NCI-H2029 (cell line): ENCODE results near the gene EEPD1.

Source experiments
- DNase-seq: peaks from one replicate; lab custom pipeline; 2025; lab: John Stamatoyannopoulos, UW

Gene EEPD1

GRCh38 chr7:36279200-36279925 lies 126.3 kb downstream of the EEPD1 start:
- no peak for DNase-seq

- no peak for DNase-seq
These were observed 126.9 kb downstream of the EEPD1 start for GRCh38 chr7:36279926-36280315.

GRCh38 chr7:36280840-36281812 lies 128.1 kb downstream of the EEPD1 start:
- DNase-seq, result peak; percentile 48

GRCh38 chr7:36281945-36282717 lies 129.1 kb downstream of the EEPD1 start:
- no peak for DNase-seq

GRCh38 chr7:36283181-36283580 lies 130.1 kb downstream of the EEPD1 start:
- no peak for DNase-seq

GRCh38 chr7:36283711-36284130 lies 130.7 kb downstream of the EEPD1 start:
- no peak for DNase-seq

GRCh38 chr7:36284456-36285090 lies 131.5 kb downstream of the EEPD1 start:
- DNase-seq, result no peak

- DNase-seq, result no peak
These were observed 132.2 kb downstream of the EEPD1 start for GRCh38 chr7:36285276-36285675.

GRCh38 chr7:36286226-36286625 lies 133.2 kb downstream of the EEPD1 start:
- no peak for DNase-seq

GRCh38 chr7:36286688-36287087 lies 133.6 kb downstream of the EEPD1 start:
- DNase-seq, result no peak

GRCh38 chr7:36287371-36288241 lies 134.6 kb downstream of the EEPD1 start:
- DNase-seq, result peak; percentile 52

- DNase-seq, result no peak
These were observed 135.4 kb downstream of the EEPD1 start for GRCh38 chr7:36288501-36288900.

- no peak for DNase-seq
These were observed 137.0 kb downstream of the EEPD1 start for GRCh38 chr7:36289833-36290661.

GRCh38 chr7:36291387-36292316 lies 138.6 kb downstream of the EEPD1 start:
- peak; percentile 78 for DNase-seq

GRCh38 chr7:36295090-36295489 lies 142.0 kb downstream of the EEPD1 start:
- no peak for DNase-seq

GRCh38 chr7:36296284-36296683 lies 143.2 kb downstream of the EEPD1 start:
- no peak for DNase-seq

GRCh38 chr7:36297364-36298009 lies 144.4 kb downstream of the EEPD1 start:
- DNase-seq, result no peak

- DNase-seq, result no peak
These were observed 145.1 kb downstream of the EEPD1 start for GRCh38 chr7:36298106-36298505.
